ENCODE results near the gene NAA35.
A peak's percentile ranks its signal among the peaks of the same experiment; 100 is the strongest.
"Not testable (repeated sequence)": the region's sequence is repeated elsewhere in the genome, so short reads cannot be mapped to it uniquely, and the experiment has no call there.

NAA35 gene

GRCh38 chr9:86022687-86023266, 81.8 kb downstream of the NAA35 start:
- no peak for DNase-seq (ENCODE audit: low read depth, low spot score)

DNA sequence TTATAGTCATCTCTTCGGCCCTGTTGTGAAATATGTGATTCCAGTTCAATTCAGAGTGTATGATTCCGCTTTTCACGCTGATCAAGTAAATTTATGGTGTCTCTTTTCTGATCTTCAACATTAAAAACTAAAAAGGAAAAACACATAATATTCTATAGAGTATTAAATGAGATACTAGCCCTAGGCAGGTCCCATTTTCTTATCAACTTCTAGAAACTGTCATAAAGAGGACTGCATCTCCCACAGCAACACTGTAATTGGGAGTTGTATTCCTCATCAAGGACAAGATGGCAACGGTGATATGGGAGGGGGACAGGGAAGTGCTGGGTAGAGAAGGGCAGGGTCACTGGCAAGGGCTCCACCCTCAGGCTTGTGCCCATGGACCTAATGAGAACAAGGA, 86.8 kb downstream of the NAA35 start:
- DNase-seq (ENCODE audit: low read depth, low spot score) = no peak

- peak; percentile 63 for DNase-seq (ENCODE audit: low read depth, low spot score)
These were observed 94.2 kb downstream of the NAA35 start for GRCh38 chr9:86034863-86035734.

DNA sequence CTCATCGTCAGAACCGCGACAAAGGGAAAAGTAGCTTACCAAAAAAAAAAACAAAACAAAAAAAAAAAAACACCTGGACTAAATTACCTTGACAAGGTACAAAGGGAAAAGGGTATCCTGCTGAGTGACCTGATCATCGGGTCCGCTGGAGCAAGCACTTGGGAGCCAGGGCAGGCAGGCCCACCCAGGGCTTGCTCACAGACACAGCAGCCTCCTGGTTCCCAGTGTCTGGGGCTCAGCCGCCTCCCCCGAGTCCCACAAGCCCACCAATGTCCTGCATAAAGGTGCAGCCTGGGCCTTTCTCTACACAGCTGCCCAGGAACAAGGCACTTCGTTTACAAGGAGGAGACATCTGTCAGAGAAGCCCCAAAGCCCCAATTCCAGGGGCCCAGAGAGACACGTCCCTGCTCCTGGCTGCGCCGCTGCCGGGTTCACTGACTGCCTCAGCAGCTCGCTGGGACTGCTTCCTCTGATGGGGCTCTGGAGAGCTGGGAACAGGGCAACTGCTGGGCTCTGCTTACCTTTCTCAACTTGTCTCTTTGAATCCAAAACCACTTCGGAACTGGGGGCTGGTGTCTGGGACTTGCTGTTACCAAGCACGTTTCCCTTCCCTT, 95.0 kb downstream of the NAA35 start:
- DNase-seq (ENCODE audit: low read depth, low spot score) = no peak

GRCh38 chr9:86036555-86036954, 95.6 kb downstream of the NAA35 start:
- peak; percentile 20 for DNase-seq (ENCODE audit: low read depth, low spot score)

DNA sequence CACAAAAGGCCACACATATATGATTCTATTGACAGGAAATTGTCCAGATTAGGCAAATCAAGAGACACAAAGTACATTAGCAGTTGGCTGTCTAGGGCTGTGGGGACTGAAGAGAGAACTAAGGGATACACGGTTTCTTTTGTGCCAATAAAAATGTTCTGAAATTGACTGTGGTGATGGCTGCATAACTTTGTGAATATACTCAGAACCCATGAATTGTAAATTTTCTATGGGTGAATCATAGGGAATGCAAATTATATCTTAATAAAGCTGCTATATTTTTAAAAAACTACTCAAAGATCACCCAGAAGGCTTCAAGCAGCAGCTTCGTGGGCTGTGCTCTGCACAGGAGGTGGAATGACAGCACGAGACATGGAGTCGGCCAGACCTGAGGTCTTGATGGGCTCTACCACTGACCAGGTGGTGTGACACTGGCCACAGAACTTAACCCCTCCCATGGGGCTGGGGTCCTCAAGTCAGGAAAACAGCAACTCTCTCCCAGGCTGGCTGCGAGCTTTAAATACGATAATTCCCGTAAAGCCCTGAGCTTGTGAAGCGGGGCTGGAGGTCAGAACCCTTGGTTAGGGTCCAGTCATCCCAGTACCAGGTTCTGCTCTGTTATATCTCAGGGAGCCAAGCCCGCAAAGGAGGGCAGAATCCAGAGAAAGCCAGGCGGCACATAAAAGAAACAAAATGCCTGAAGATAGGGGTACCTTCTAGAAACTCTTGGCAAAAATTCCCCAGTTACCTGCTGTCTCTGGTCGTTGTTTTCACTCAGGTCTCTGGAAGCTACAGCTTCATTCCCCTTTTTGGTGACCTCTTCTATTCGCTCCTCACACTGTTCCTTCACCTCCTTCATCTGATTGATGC, 99.3 kb downstream of the NAA35 start:
- no peak for DNase-seq (ENCODE audit: low read depth, low spot score)

DNA sequence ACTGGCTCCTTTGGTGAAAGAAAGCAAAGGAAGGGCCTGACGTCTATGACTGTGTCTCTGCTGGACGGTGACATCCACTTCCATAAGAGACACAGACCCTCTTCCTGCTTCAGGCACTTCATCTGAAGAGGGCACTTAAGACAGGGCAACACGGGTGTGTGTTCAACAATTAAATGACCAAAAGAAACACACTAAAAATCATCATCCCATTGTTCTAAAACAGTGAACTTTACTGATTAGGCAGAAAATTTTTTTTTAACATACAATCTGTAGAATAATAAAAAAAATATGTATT, 99.9 kb downstream of the NAA35 start:
- no peak for DNase-seq (ENCODE audit: low read depth, low spot score)

DNA sequence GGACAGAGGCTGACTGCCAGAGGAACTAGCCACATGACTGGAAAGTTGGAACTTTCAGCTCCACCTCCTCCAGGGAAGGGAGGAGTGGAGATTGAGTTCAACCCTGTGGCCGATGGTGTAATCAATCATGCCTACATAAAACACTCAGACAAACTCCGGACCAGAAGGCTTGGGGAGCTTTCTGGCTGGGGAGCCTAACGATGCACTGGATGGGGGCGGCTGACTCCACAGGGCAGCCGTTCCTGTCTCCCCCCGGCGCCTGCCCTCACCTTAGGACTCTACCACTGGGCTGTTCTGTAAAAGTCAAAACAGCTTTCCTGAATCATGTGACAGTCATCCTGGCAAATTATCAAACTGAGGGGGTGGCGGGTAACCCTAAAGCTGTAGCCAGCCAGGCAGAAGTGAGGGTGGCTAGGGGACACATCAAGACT, 100.4 kb downstream of the NAA35 start:
- no peak for DNase-seq (ENCODE audit: low read depth, low spot score)

GRCh38 chr9:86042199-86042978, 101.4 kb downstream of the NAA35 start:
- no peak for DNase-seq (ENCODE audit: low read depth, low spot score)

DNA sequence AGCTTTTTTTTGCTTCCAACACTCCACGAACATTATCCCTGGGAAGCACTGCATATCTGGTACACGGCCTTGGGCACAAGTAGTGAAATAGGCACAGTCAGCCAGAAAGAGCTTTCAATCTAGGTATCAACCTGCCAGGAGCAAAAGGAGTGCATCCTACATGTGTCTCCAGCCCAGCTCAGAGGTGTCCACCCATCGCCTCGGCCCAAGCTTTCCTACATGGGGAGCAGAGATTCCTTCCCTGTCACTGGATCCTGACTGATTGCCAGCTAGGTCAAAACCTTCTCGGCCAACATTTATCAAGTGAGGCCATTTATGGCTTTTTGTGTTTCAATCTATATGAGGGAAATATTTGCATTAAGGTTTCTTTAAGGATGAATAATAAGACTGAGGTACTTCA, 102.6 kb downstream of the NAA35 start:
- DNase-seq (ENCODE audit: low read depth, low spot score) = no peak

DNA sequence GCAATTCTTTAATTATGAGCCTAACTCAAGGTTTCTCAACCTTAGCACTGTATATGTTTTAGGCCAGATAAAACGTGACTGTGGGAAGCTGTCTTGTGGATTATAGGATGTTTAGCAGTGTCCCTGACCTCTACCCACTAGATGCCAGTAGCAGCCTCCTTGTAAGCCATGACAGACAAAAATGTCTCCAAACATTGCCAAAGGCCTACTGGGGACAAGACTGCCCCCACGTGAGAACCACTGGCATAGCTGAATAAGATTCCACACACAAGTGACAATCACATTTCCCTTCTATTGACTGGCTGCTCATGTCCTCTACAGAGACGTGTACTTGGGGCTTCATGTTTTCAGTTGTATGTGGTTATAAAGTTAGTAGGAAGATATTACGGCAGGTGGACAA, 103.1 kb downstream of the NAA35 start:
- DNase-seq (ENCODE audit: low read depth, low spot score) = no peak

DNA sequence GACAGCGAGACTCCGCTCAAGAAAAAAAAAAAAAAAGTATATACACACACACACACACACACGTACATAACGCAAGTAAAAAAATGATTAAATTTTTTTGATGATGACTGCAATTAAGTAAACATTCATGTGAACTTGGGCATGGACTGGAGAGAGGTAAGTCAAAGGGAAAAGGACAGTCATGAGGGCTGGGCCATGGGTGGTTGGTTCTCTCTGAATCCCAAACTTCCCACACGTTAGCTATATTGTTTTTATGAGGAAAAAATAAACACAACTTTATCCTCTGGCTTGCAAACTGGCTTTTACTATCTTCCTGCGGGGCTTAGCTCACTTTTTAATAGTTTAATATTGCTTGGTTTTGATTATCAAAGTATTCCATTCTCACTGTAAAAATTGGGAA, 104.7 kb downstream of the NAA35 start:
- DNase-seq (ENCODE audit: low read depth, low spot score) = no peak

- DNase-seq (ENCODE audit: low read depth, low spot score) = no peak
These were observed 105.2 kb downstream of the NAA35 start for GRCh38 chr9:86046071-86046636.

DNA sequence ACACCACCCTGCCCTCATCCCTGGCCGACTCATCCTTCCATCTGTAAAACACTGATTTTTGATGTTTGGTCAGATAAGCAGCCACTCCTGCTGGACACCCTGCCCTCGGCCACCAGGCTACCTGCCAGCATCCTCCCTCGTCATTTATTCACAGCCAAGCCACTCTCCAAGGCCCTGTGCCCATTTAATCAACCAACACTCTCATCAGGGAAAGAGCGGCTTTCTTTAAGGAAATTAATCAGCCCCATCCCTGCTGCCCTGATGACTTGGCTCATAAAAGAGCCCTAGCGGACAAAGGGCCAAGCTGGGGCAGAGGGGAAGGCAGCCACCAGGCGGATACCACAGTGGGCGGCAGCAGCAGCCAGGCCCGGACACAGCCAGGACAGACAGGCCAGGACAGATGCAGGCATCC, 106.0 kb downstream of the NAA35 start:
- no peak for DNase-seq (ENCODE audit: low read depth, low spot score)

GRCh38 chr9:86047361-86047760, 106.4 kb downstream of the NAA35 start:
- DNase-seq (ENCODE audit: low read depth, low spot score) = no peak

DNA sequence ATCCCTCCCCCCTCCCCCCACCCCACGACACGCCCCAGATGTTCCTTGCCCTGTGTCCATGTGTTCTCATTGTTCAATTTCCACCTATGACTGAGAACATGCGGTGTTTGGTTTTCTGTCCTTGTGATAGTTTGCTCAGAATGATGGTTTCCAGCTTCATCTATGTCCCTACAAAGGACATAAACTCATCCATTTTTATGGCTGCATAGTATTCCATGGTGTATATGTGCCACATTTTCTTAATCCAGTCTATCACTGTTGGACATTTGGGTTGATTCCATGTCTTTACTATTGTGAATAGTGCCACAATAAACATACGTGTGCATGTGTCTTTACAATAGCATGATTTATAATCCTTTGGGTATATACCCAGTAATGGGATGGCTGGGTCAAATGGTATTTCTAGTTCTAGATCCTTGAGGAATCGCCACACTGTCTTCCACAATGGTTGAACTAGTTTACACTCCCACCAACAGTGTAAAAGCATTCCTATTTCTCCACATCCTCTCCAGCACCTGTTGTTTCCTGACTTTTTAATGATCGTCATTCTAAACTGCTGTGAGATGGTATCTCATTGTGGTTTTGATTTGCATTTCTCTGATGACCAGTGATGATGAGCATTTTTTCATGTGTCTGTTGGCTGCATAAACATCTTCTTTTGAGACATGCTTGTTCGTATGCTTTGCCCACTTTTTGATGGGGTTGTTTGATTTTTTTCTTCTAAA, 107.2 kb downstream of the NAA35 start:
- not testable (repeated sequence) for DNase-seq (ENCODE audit: low read depth, low spot score)

DNA sequence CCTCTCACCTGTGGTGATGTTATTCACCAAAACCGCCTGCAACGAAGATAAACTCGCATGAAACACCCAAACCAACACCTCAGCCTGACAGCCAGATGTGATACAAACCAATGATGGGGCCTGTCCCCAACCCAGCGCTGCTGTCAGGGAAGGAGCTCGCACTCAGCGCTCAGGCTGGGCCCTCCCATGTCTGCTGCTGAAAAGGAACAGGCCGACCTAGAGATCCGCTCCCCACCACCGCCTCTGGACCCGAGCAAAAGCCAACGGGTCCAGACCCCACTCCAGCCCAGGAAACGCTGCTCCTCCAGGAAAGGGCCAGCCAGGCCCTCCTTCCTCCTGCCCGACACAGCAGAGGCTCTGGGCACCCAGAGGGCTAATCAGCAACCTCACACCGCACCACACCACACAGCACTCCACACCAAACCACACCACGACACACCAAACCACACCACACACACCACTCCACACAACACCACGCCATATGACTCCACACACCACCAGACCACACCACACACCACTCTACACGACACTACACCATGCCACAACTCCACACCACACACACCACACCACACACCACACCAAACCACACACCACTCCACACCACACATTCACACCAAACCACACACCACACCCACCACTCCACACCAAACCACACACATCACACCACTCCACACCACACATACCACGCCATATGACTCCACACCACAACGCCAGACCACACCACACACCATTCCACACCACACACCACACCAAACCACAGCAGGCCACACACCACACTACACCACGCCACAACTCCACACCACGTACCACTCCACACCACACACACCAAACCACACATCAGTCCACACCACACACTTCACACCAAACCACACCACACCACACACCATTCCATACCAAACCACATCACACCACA, 111.9 kb downstream of the NAA35 start:
- DNase-seq (ENCODE audit: low read depth, low spot score) = no peak

GRCh38 chr9:86054695-86055094, 113.7 kb downstream of the NAA35 start:
- no peak for DNase-seq (ENCODE audit: low read depth, low spot score)

GRCh38 chr9:86057491-86057890, 116.5 kb downstream of the NAA35 start:
- DNase-seq (ENCODE audit: low read depth, low spot score) = no peak
